ENCODE measurements around the gene GPHN. TPM values are rescaled to one million over a fixed set of nuclear protein-coding genes. Genes with fewer than 3 reads are reported as not detected.
A peak's percentile ranks its signal among the peaks of the same experiment; 100 is the strongest.

Gene GPHN
- total and polyA plus RNA-seq, 2 donors (not counting 3 experiments of a cell fraction or from before 2014, with no cell fraction given): 5.1 to 23.2 TPM

DNA sequence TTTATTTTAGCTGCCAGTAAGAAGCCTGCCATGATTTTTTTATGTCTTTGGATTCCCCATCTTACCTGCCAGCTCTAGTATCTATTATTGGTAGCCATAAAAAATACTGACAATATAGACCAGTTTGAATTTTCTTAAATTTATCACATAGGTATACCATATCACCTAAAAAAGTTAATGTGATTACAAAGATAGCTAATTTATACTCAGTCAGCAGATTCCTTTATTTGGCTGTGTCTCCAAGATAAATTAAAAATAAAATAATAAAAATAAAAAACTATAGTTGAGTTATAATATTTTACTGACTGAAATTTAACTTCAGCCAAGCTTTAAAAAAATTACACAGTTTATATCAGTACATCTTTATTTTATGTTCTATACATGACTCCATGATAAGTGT is 128.3 kb downstream of the GPHN start:
- Histone ChIP-seq H3K4me1 (ENCODE audit: control insufficient read depth, extremely low read depth, insufficient read depth, low read length) (peaks cover 17% of the 10 kb centered on the region), H4K20me1 (replicated peaks; ENCODE audit: control insufficient read depth, extremely low read depth, insufficient read depth, low read length) (no peaks in the 10 kb centered on the region), H3K27me3 (ENCODE audit: control insufficient read depth in 2 of 2, insufficient read depth in 2 of 2, low read length in 2 of 2) (no peaks in the 10 kb centered on the region), H3K4me3 (replicated peaks in 1 of 3; ENCODE audit: insufficient read depth in 1 of 3, low read depth in 1 of 3, low read length in 3 of 3) (no peak overlapping the region), H3K9me3 (replicated peaks; ENCODE audit: control insufficient read depth, insufficient read depth, low read length) (no peaks in the 10 kb centered on the region), H2AFZ (ENCODE audit: low read depth, low read length) (no peak overlapping the region), H3K9me1 (replicated peaks; ENCODE audit: control insufficient read depth, extremely low read depth, insufficient read depth, low read length) (no peaks in the 10 kb centered on the region), H3K79me2 (ENCODE audit: control insufficient read depth, insufficient read depth, low read length) (peaks cover 2% of the 10 kb centered on the region), H3K9ac (replicated peaks; ENCODE audit: extremely low read depth, insufficient read depth, low read length) (no peak overlapping the region), H3K27ac (ENCODE audit: insufficient read depth, low read depth, low read length) (no peak overlapping the region), H3K36me3 (ENCODE audit: control insufficient read depth in 2 of 2, extremely low read depth in 1 of 2, insufficient read depth in 2 of 2, low read length in 2 of 2) (no peaks in the 10 kb centered on the region), H3K4me2 (ENCODE audit: insufficient read depth, low read length) (no peak overlapping the region)
- FAIRE-seq (peak; percentile 33), DNase-seq (ENCODE audit: low read depth, low spot score) (no peak)
- dilution Hi-C loops (cut with MboI; ENCODE audit: extremely low pct_ligation_motif_present, low sequenced_read_pairs) (no loop called here), intact Hi-C loops (cut with micrococcal nuclease) (no loop called here)
- ChIA-PET CTCF (interaction anchor here (1.4 kb wide), 1 partner anchor 12 kb away, joined by 8 read pairs; no protein-coding TSS in a partner anchor), POLR2A (no interaction called here)
- no TSS peak for BruUV-seq (replicated peaks)
- no peak for TF ChIP-seq FOS (IDR thresholded peaks at IDR 0.05; ENCODE audit: borderline replicate concordance, insufficient read depth, low read length)
- TF ChIP-seq, protein P1, sequence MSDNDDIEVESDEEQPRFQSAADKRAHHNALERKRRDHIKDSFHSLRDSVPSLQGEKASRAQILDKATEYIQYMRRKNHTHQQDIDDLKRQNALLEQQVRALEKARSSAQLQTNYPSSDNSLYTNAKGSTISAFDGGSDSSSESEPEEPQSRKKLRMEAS (IDR thresholded peaks at IDR 0.05; ENCODE audit: insufficient read depth, insufficient read length): no peak

DNA sequence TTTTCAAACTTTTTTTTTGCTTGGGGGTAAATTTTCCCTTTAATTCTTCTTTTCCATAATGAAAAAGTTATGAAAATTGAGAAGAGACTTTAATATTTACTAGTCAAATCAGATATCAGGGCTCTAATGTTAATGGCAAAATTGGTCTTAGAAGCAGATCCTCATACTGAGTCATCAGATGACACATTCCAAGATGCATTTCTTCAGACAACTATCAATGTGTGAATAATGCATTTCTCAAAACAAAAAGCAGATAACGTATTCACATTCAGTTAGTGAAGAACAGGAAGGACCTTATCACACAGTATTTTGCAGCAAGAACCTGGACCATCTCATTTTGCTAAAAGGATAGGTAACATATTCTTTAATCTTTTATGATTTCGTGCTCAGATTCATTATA is 130.7 kb downstream of the GPHN start:
- DNase-seq (ENCODE audit: low read depth, low spot score): peak; percentile 31
- dilution Hi-C loops (cut with MboI; ENCODE audit: extremely low pct_ligation_motif_present, low sequenced_read_pairs): no loop called here
- no TSS peak for BruUV-seq (replicated peaks)
- Histone ChIP-seq H3K27me3 (ENCODE audit: control insufficient read depth in 2 of 2, insufficient read depth in 2 of 2, low read length in 2 of 2) (no peaks in the 10 kb centered on the region), H3K27ac (ENCODE audit: insufficient read depth, low read depth, low read length) (no peak overlapping the region), H3K4me2 (ENCODE audit: insufficient read depth, low read length) (no peak overlapping the region), H3K9me1 (replicated peaks; ENCODE audit: control insufficient read depth, extremely low read depth, insufficient read depth, low read length) (no peaks in the 10 kb centered on the region), H3K4me3 (replicated peaks in 1 of 3; ENCODE audit: insufficient read depth in 1 of 3, low read depth in 1 of 3, low read length in 3 of 3) (no peak overlapping the region), H3K9me3 (replicated peaks; ENCODE audit: control insufficient read depth, insufficient read depth, low read length) (no peaks in the 10 kb centered on the region), H3K9ac (replicated peaks; ENCODE audit: extremely low read depth, insufficient read depth, low read length) (no peak overlapping the region), H2AFZ (ENCODE audit: low read depth, low read length) (no peak overlapping the region), H4K20me1 (replicated peaks; ENCODE audit: control insufficient read depth, extremely low read depth, insufficient read depth, low read length) (no peaks in the 10 kb centered on the region), H3K36me3 (ENCODE audit: control insufficient read depth in 2 of 2, extremely low read depth in 1 of 2, insufficient read depth in 2 of 2, low read length in 2 of 2) (no peaks in the 10 kb centered on the region), H3K79me2 (ENCODE audit: control insufficient read depth, insufficient read depth, low read length) (peaks cover 2% of the 10 kb centered on the region), H3K4me1 (ENCODE audit: control insufficient read depth, extremely low read depth, insufficient read depth, low read length) (peaks cover 25% of the 10 kb centered on the region)
- CTCF ChIA-PET: interaction anchor here (1.0 kb wide), 1 partner anchor 14 kb away, joined by 8 read pairs; no protein-coding TSS in a partner anchor
- FAIRE-seq: peak; percentile 33
- intact Hi-C loops (cut with micrococcal nuclease): no loop called here
- TF ChIP-seq MYC (IDR thresholded peaks at IDR 0.05; ENCODE audit: low read depth, low read length): no peak
- peak; percentile 41 for TF ChIP-seq JUN (IDR thresholded peaks at IDR 0.05; ENCODE audit: borderline replicate concordance, insufficient read depth, insufficient read length, low read depth)
- TF ChIP-seq, protein P1 (IDR thresholded peaks at IDR 0.05; ENCODE audit: insufficient read depth, insufficient read length): no peak
- TF ChIP-seq FOS (IDR thresholded peaks at IDR 0.05; ENCODE audit: borderline replicate concordance, insufficient read depth, low read length): peak; percentile 91
- TF ChIP-seq GATA2 (IDR thresholded peaks at IDR 0.05; ENCODE audit: insufficient read depth, insufficient read length, low read depth, low read length): peak; percentile 48
- POLR2A ChIA-PET: no interaction called here
